ENCODE results near the gene FNTB. TPM values are rescaled to one million over a fixed set of nuclear protein-coding genes. Genes with fewer than 3 reads are reported as not detected.

Gene FNTB
- total and polyA plus RNA-seq, 2 experiments from 2014 or later: 8.6 to 12.5 TPM

GRCh38 chr14:65044596-65044959 lies 57.9 kb downstream of the FNTB start:
- DNase-seq (ENCODE audit: low spot score) (no peak), ATAC-seq (no peak)
- Histone ChIP-seq H3K27me3 (ENCODE audit: insufficient read depth) (no peaks in the 10 kb centered on the region), H3K4me3 (no peak overlapping the region), H3K27ac (ENCODE audit: low read depth) (no peak overlapping the region), H2AFZ (no peak overlapping the region), H3K4me2 (no peak overlapping the region), H3K36me3 (ENCODE audit: insufficient read depth) (no peaks in the 10 kb centered on the region), H3K9me2 (ENCODE audit: insufficient read depth) (no peaks in the 10 kb centered on the region), H3F3A (replicated peaks; ENCODE audit: low read depth) (no peaks in the 10 kb centered on the region), H3K79me2 (replicated peaks; ENCODE audit: insufficient read depth) (no peaks in the 10 kb centered on the region), H4K20me1 (replicated peaks; ENCODE audit: insufficient read depth) (0 out of 2 replicates have a peak, but pooled peaks cover 9% of the 10 kb centered on the region), H3K4me1 (ENCODE audit: insufficient read depth) (peaks cover 8% of the 10 kb centered on the region; the same call in 1 of the 2 replicates)
- Mint-ChIP-seq H3K4me3 (no peak overlapping the region), H3K9me3 (no peaks in the 10 kb centered on the region), H3K36me3 (ENCODE audit: low read depth) (peaks cover 17% of the 10 kb centered on the region; the same call in 2 of the 3 replicates), H3K27me3 (ENCODE audit: insufficient read depth, low read depth, poor library complexity) (peaks cover 1% of the 10 kb centered on the region), H3K4me1 (peaks cover 6% of the 10 kb centered on the region; the same call in 2 of the 3 replicates), H3K27ac (no peak overlapping the region)
- no peak for TF ChIP-seq EZH2 (IDR thresholded peaks at IDR 0.05; ENCODE audit: low read depth, unreplicated experiment)
- TF ChIP-seq, protein P1, sequence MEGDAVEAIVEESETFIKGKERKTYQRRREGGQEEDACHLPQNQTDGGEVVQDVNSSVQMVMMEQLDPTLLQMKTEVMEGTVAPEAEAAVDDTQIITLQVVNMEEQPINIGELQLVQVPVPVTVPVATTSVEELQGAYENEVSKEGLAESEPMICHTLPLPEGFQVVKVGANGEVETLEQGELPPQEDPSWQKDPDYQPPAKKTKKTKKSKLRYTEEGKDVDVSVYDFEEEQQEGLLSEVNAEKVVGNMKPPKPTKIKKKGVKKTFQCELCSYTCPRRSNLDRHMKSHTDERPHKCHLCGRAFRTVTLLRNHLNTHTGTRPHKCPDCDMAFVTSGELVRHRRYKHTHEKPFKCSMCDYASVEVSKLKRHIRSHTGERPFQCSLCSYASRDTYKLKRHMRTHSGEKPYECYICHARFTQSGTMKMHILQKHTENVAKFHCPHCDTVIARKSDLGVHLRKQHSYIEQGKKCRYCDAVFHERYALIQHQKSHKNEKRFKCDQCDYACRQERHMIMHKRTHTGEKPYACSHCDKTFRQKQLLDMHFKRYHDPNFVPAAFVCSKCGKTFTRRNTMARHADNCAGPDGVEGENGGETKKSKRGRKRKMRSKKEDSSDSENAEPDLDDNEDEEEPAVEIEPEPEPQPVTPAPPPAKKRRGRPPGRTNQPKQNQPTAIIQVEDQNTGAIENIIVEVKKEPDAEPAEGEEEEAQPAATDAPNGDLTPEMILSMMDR (conservative IDR thresholded peaks at IDR 0.05; ENCODE audit: low read depth in 2 of 2): no peak
- no peak for TF ChIP-seq NANOG (IDR thresholded peaks at IDR 0.05; ENCODE audit: borderline replicate concordance)
- no peak for TF ChIP-seq JUNB (IDR thresholded peaks at IDR 0.05; ENCODE audit: unreplicated experiment)
- TF ChIP-seq ZNF114 (CRISPR knock-in tag; IDR thresholded peaks at IDR 0.05): no peak
- no peak for TF ChIP-seq ZNF462 (CRISPR knock-in tag; IDR thresholded peaks at IDR 0.05)

Data from GM23338 (cell line).